Activated CD8-positive, alpha-beta memory T cell treated with anti-CD3 and anti-CD28 coated beads, Interleukin-2, amount 10 ng/mL, durations not matched to agents 7 days and 5 days (primary cell): ENCODE data around the gene FAM110A. TPM values are rescaled to one million over a fixed set of nuclear protein-coding genes. Genes with fewer than 3 reads are reported as not detected.
A peak's percentile ranks its signal among the peaks of the same experiment; 100 is the strongest.
"Not testable (repeated sequence)": the region's sequence is repeated elsewhere in the genome, so short reads cannot be mapped to it uniquely, and the experiment has no call there.

ENCODE experiments used
- ATAC-seq: fragments of 150-1000 bp; cut with Tn5 transposase; one replicate; pipeline ENCODE4 v1.10.0; 2021; ENCODE audit warnings: moderate library complexity
- CTCF ChIA-PET: fragments of 350-600 bp; sonication (Branson Sonifier 250); formaldehyde crosslinking; loops from one replicate; lab custom pipeline; 2021; ENCODE audit warnings: antibody characterized with exemption; lab: Charles Lee
- DNase-seq: peaks from one replicate; pipeline ENCODE4 v3.0.0-alpha.2; 2020
- H3K27ac Mint-ChIP-seq: one replicate; pipeline ENCODE4 v1.8.0; 2021; ENCODE audit warnings: mild to moderate bottlenecking, mixed read lengths
- H3K27me3 Mint-ChIP-seq: one replicate; pipeline ENCODE4 v1.8.0; 2021; ENCODE audit warnings: mixed read lengths
- H3K36me3 Mint-ChIP-seq: one replicate; pipeline ENCODE4 v1.8.0; 2021; ENCODE audit warnings: mild to moderate bottlenecking, mixed read lengths
- H3K4me1 Mint-ChIP-seq: one replicate; pipeline ENCODE4 v1.8.0; 2021; ENCODE audit warnings: mixed read lengths
- H3K4me3 Mint-ChIP-seq: one replicate; pipeline ENCODE4 v1.8.0; 2021; ENCODE audit warnings: mild to moderate bottlenecking, moderate library complexity, mixed read lengths
- H3K9me3 Mint-ChIP-seq: one replicate; pipeline ENCODE4 v1.8.0; 2022; ENCODE audit warnings: low read depth, mixed read lengths
- total RNA-seq, 2 experiments: library from RNA; stranded (reverse); gene quantifications; one replicate each; pipeline ENCODE4 v1.2.3, GENCODE V29; 2021

FAM110A gene
- total RNA-seq, 2 experiments from 2014 or later, result 34.3 to 37.0 TPM

GRCh38 chr20:826695-827323 is 6.7 kb upstream of the FAM110A start:
- H3K4me3 Mint-ChIP-seq, result no peak overlapping the region
- CTCF ChIA-PET, result interaction anchor here (1.2 to 2.5 kb wide), 4 partner anchors 8 to 386 kb away, joined by 4 to 10 read pairs (median 5); no protein-coding TSS in a partner anchor
- DNase-seq (peak; percentile 23), ATAC-seq (no peak)
- no peak overlapping the region for H3K27ac Mint-ChIP-seq
- no peaks in the 10 kb centered on the region for H3K27me3 Mint-ChIP-seq
- no peaks in the 10 kb centered on the region for H3K9me3 Mint-ChIP-seq
- peaks cover 15% of the 10 kb centered on the region for H3K4me1 Mint-ChIP-seq
- H3K36me3 Mint-ChIP-seq, result no peaks in the 10 kb centered on the region

DNA sequence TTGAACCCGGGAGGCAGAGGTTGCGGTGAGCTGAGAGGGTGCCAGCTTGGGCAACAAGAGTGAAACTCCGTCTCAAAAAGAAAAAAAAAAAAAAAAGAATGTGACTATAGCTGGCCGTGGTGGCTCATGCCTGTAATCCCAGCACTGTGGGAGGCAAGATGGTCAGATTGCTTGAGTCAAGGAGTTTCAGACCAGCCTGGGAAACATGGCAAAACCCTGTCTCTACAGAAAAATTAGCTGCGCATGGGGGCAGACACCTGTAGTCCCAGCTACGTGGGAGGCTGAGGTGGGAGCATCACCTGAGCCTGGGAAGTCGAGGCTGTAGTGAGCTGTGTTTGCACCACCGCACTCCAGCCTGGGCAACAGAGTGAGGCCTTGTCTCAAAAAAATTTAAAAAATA is 5.5 kb upstream of the FAM110A start:
- not testable (repeated sequence) for ATAC-seq, H3K27me3 Mint-ChIP-seq, H3K9me3 Mint-ChIP-seq, H3K36me3 Mint-ChIP-seq, H3K27ac Mint-ChIP-seq, H3K4me3 Mint-ChIP-seq
- peak; percentile 16 for DNase-seq
- CTCF ChIA-PET, result interaction anchor here (0.7 to 2.5 kb wide), 6 partner anchors 9 to 385 kb away, joined by 4 to 10 read pairs (median 5); no protein-coding TSS in a partner anchor
- peaks cover 17% of the 10 kb centered on the region for H3K4me1 Mint-ChIP-seq

- Mint-ChIP-seq H3K27me3 (no peaks in the 10 kb centered on the region), H3K27ac (peak overlapping the region; percentile 6)
Observed at GRCh38 chr20:828987-829386, 4.5 kb upstream of the FAM110A start.

GRCh38 chr20:829551-829950 is 4.0 kb upstream of the FAM110A start:
- DNase-seq (no peak), ATAC-seq (no peak)
- Mint-ChIP-seq H3K9me3 (no peaks in the 10 kb centered on the region), H3K4me1 (peaks cover 22% of the 10 kb centered on the region), H3K36me3 (no peaks in the 10 kb centered on the region), H3K4me3 (no peak overlapping the region), H3K27me3 (no peaks in the 10 kb centered on the region), H3K27ac (no peak overlapping the region)
- CTCF ChIA-PET, result interaction anchor here (0.6 to 1.3 kb wide), 2 partner anchors 10 to 151 kb away, joined by 3 read pairs; no protein-coding TSS in a partner anchor

More at GRCh38 chr20:828987-829386, 4.5 kb upstream of the FAM110A start:
- Mint-ChIP-seq H3K9me3 (no peaks in the 10 kb centered on the region), H3K4me3 (no peak overlapping the region), H3K36me3 (no peaks in the 10 kb centered on the region), H3K4me1 (peaks cover 21% of the 10 kb centered on the region)
- ATAC-seq (no peak), DNase-seq (peak; percentile 41)
- CTCF ChIA-PET, result interaction anchor here (1.0 to 1.3 kb wide), 2 partner anchors 9 to 14 kb away, joined by 3 to 5 read pairs; no protein-coding TSS in a partner anchor

- peaks cover 24% of the 10 kb centered on the region for H3K4me1 Mint-ChIP-seq
- no peaks in the 10 kb centered on the region for H3K27me3 Mint-ChIP-seq
- H3K4me3 Mint-ChIP-seq, result no peak overlapping the region
- ATAC-seq, result no peak
- no peaks in the 10 kb centered on the region for H3K36me3 Mint-ChIP-seq
- CTCF ChIA-PET, result interaction anchor here (0.6 to 1.3 kb wide), 2 partner anchors 11 to 151 kb away, joined by 3 read pairs; no protein-coding TSS in a partner anchor
- no peak overlapping the region for H3K27ac Mint-ChIP-seq
- no peaks in the 10 kb centered on the region for H3K9me3 Mint-ChIP-seq
- no peak for DNase-seq
Observed at GRCh38 chr20:830011-830521, 3.4 kb upstream of the FAM110A start.

DNA sequence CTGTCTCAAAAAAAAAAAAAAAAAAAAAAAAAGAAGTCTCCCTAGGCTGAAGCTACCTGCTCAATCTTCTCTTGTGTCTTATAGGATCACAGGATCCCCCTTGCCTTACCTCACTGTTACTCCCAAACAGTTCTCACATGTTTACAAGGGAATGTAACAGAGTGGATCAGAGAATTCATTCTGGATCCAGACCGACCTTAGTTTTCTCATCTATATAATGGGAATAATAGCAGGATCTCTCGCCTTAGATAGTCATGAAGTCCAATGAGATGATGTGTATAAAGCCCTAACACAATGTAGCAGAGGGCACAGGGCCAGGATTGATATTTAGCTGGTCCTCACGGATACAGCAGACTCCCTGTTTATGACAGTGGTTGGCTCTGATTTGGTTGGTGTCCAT is 2.3 kb upstream of the FAM110A start:
- no peak overlapping the region for H3K4me3 Mint-ChIP-seq
- CTCF ChIA-PET, result interaction anchor here (1.5 to 3.1 kb wide), 2 partner anchors 124 to 126 kb away, joined by 5 to 13 read pairs; no protein-coding TSS in a partner anchor
- peaks cover 27% of the 10 kb centered on the region for H3K4me1 Mint-ChIP-seq
- no peak overlapping the region for H3K27ac Mint-ChIP-seq
- H3K36me3 Mint-ChIP-seq, result peaks cover 2% of the 10 kb centered on the region
- H3K27me3 Mint-ChIP-seq, result no peaks in the 10 kb centered on the region
- no peaks in the 10 kb centered on the region for H3K9me3 Mint-ChIP-seq
- DNase-seq (no peak), ATAC-seq (no peak)

DNA sequence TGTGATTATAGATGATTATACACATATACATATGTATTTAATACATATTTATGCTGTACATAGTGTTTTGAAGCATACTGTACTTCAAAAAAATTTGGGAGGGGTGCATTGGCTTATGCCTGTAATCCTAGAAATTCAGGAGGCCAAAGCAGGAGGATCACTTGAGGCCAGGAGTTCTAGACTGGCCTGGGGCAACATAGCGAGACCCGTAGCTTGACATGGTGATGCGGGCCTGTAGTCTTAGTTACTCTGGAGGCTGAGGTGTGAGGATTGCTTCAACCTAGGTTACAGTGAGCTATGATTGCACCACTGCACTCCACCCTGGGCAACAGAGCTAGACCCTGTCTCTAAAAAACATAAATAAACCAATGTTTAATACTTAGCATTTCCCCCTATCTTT is 1.6 kb upstream of the FAM110A start:
- CTCF ChIA-PET, result interaction anchor here (0.7 to 4.3 kb wide), 6 partner anchors 13 to 125 kb away, joined by 3 to 37 read pairs (median 8); no protein-coding TSS in a partner anchor

DNA sequence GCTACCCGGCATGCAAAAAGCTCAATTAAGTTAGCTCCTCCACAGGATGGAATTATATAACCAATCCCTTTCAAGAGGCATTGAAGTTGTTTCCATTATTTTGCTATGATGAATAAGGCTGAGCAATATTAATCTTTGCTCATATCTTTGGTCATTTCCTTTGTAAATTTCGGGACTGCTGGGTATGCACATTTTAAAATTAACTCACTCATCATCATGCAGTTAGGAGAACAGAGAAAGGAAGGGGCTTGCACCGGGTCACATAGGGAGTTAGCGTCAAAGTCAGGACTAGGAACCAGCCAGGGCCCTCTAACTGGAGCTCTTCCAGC is 430 bp upstream of the FAM110A start:
- Mint-ChIP-seq H3K36me3 (peaks cover 10% of the 10 kb centered on the region), H3K9me3 (peaks cover 2% of the 10 kb centered on the region), H3K4me1 (peaks cover 39% of the 10 kb centered on the region), H3K27ac (peak overlapping the region; percentile 81), H3K4me3 (peak overlapping the region; percentile 90), H3K27me3 (no peaks in the 10 kb centered on the region)
- CTCF ChIA-PET, result interaction anchor here (0.7 to 4.3 kb wide), 13 partner anchors 12 to 484 kb away, joined by 3 to 37 read pairs (median 3); no protein-coding TSS in a partner anchor
- DNase-seq, result no peak
- no peak for ATAC-seq

More for the DNA sequence above, 1.6 kb upstream of the FAM110A start:
- no peak overlapping the region for H3K4me3 Mint-ChIP-seq
- H3K4me1 Mint-ChIP-seq, result peaks cover 33% of the 10 kb centered on the region
- no peaks in the 10 kb centered on the region for H3K27me3 Mint-ChIP-seq
- no peak for DNase-seq
- peaks cover 5% of the 10 kb centered on the region for H3K36me3 Mint-ChIP-seq
- H3K9me3 Mint-ChIP-seq, result no peaks in the 10 kb centered on the region
- no peak overlapping the region for H3K27ac Mint-ChIP-seq
- ATAC-seq, result no peak

- CTCF ChIA-PET, result interaction anchor here (0.8 to 4.3 kb wide), 9 partner anchors 11 to 381 kb away, joined by 3 to 37 read pairs (median 4); no protein-coding TSS in a partner anchor
- Mint-ChIP-seq H3K4me3 (peak overlapping the region; percentile 90), H3K36me3 (peaks cover 16% of the 10 kb centered on the region), H3K9me3 (peaks cover 2% of the 10 kb centered on the region), H3K27ac (peak overlapping the region; percentile 84), H3K4me1 (peaks cover 38% of the 10 kb centered on the region), H3K27me3 (no peaks in the 10 kb centered on the region)
- ATAC-seq (no peak), DNase-seq (no peak)
Observed at GRCh38 chr20:834151-834746, 734 bp downstream of the FAM110A start.

GRCh38 chr20:835608-836045 is 2.1 kb downstream of the FAM110A start:
- Mint-ChIP-seq H3K9me3 (peaks cover 2% of the 10 kb centered on the region), H3K4me1 (peaks cover 38% of the 10 kb centered on the region), H3K4me3 (peak overlapping the region; percentile 64), H3K36me3 (peaks cover 20% of the 10 kb centered on the region), H3K27ac (peak overlapping the region; percentile 53), H3K27me3 (no peaks in the 10 kb centered on the region)
- DNase-seq (no peak), ATAC-seq (no peak)
- CTCF ChIA-PET, result interaction anchor here (0.7 to 4.3 kb wide), 3 partner anchors 10 to 122 kb away, joined by 3 to 37 read pairs (median 5); no protein-coding TSS in a partner anchor

GRCh38 chr20:836190-836589 is 2.7 kb downstream of the FAM110A start:
- Mint-ChIP-seq H3K27me3 (no peaks in the 10 kb centered on the region), H3K9me3 (peaks cover 2% of the 10 kb centered on the region), H3K4me1 (peaks cover 39% of the 10 kb centered on the region), H3K36me3 (peaks cover 20% of the 10 kb centered on the region), H3K4me3 (peak overlapping the region; percentile 23), H3K27ac (peak overlapping the region; percentile 31)
- CTCF ChIA-PET, result interaction anchor here (2.0 to 4.3 kb wide), 2 partner anchors 9 to 121 kb away, joined by 5 to 37 read pairs; no protein-coding TSS in a partner anchor
- no peak for DNase-seq
- no peak for ATAC-seq

GRCh38 chr20:839015-839414 is 5.5 kb downstream of the FAM110A start:
- ATAC-seq (no peak), DNase-seq (no peak)
- CTCF ChIA-PET, result interaction anchor here (0.9 to 1.1 kb wide), 2 partner anchors 8 to 120 kb away, joined by 3 to 4 read pairs; no protein-coding TSS in a partner anchor
- peaks cover 2% of the 10 kb centered on the region for H3K9me3 Mint-ChIP-seq
- H3K27ac Mint-ChIP-seq, result no peak overlapping the region
- no peak overlapping the region for H3K4me3 Mint-ChIP-seq
- H3K36me3 Mint-ChIP-seq, result peaks cover 20% of the 10 kb centered on the region
- H3K27me3 Mint-ChIP-seq, result no peaks in the 10 kb centered on the region
- peaks cover 46% of the 10 kb centered on the region for H3K4me1 Mint-ChIP-seq

- H3K27me3 Mint-ChIP-seq, result no peaks in the 10 kb centered on the region
- no peak overlapping the region for H3K4me3 Mint-ChIP-seq
- CTCF ChIA-PET, result no interaction called here
- peaks cover 20% of the 10 kb centered on the region for H3K36me3 Mint-ChIP-seq
- no peak overlapping the region for H3K27ac Mint-ChIP-seq
- ATAC-seq (no peak), DNase-seq (no peak)
- H3K9me3 Mint-ChIP-seq, result peaks cover 2% of the 10 kb centered on the region
- peaks cover 49% of the 10 kb centered on the region for H3K4me1 Mint-ChIP-seq
Observed at GRCh38 chr20:839626-840025, 6.1 kb downstream of the FAM110A start.
